Epithelial cell of esophagus (primary cell): ENCODE data around the gene HCN4.

ENCODE experiments used
- DNase-seq: peaks from one replicate; pipeline ENCODE4 v3.0.0; 2010; ENCODE audit warnings: low read depth
- H3K4me3 ChIP-seq: 2 replicates; pipeline ENCODE4 v1.5.1; 2011; ENCODE audit warnings: mild to moderate bottlenecking, low read length, control low read depth
- CTCF ChIP-seq: IDR thresholded peaks from 2 replicates; pipeline ENCODE4 v1.5.1; 2011; ENCODE audit warnings: low read depth, mild to moderate bottlenecking, low read length, control low read depth, inconsistent platforms; ENCODE audit not compliant: insufficient read depth; ENCODE audit errors: missing control alignments

HCN4 gene

GRCh38 chr15:73394782-73395181 is 26.0 kb upstream of the HCN4 start:
- no peak for DNase-seq
- TF ChIP-seq CTCF: no peak
- no peak overlapping the region for H3K4me3 ChIP-seq

GRCh38 chr15:73393336-73393735 is 24.6 kb upstream of the HCN4 start:
- no peak overlapping the region for H3K4me3 ChIP-seq
- TF ChIP-seq CTCF: no peak

GRCh38 chr15:73392025-73392424 is 23.3 kb upstream of the HCN4 start:
- no peak overlapping the region for H3K4me3 ChIP-seq
- DNase-seq: no peak
- no peak for TF ChIP-seq CTCF

More at GRCh38 chr15:73393336-73393735, 24.6 kb upstream of the HCN4 start:
- no peak for DNase-seq

- no peak overlapping the region for H3K4me3 ChIP-seq
- TF ChIP-seq CTCF: no peak
- no peak for DNase-seq
Observed at GRCh38 chr15:73391128-73391872, 22.5 kb upstream of the HCN4 start.

- H3K4me3 ChIP-seq: no peak overlapping the region
- TF ChIP-seq CTCF: no peak
- DNase-seq: no peak
Observed at GRCh38 chr15:73389971-73390544, 21.3 kb upstream of the HCN4 start.

GRCh38 chr15:73389539-73389938 is 20.8 kb upstream of the HCN4 start:
- no peak for TF ChIP-seq CTCF
- DNase-seq: no peak
- no peak overlapping the region for H3K4me3 ChIP-seq
